Measurements from ENCODE around the gene MEN1.

Gene MEN1

GRCh38 chr11:64784813-64785581, 25.4 kb downstream of the MEN1 start:
- no peak for DNase-seq (ENCODE audit: low read depth in 3 of 3)

GRCh38 chr11:64778473-64779298, 31.7 kb downstream of the MEN1 start, which contains the start of gene SF1:
Gene SF1 (minus strand): TSS chr11:64778542. CDS start chr11:64778392, 150 bp downstream.
- peak; percentile 91 to 99 (median 97) for DNase-seq (ENCODE audit: low read depth in 3 of 3)

DNA sequence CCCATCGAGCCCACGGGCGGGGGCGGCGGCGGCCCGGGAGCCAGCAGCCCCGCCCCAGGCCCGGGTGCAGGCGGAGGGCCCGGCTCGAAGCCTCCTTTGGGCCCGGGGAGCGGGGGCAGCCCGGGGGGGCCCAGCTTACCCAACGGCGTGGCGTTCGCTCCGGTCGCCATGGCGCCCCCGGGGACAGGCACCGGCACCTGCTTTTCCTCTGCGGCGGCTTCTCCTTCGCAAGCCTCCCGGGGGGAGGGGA, 32.2 kb downstream of the MEN1 start:
- peak in 1 of 3 experiments; percentile 35 for DNase-seq (ENCODE audit: low read depth in 3 of 3)

- DNase-seq (ENCODE audit: low read depth in 3 of 3), result peak; percentile 66 to 72 (median 68)
These were observed 32.7 kb downstream of the MEN1 start for GRCh38 chr11:64777449-64778222.

- no peak for DNase-seq (ENCODE audit: low read depth in 3 of 3)
These were observed 33.5 kb downstream of the MEN1 start for GRCh38 chr11:64776875-64777274.

DNA sequence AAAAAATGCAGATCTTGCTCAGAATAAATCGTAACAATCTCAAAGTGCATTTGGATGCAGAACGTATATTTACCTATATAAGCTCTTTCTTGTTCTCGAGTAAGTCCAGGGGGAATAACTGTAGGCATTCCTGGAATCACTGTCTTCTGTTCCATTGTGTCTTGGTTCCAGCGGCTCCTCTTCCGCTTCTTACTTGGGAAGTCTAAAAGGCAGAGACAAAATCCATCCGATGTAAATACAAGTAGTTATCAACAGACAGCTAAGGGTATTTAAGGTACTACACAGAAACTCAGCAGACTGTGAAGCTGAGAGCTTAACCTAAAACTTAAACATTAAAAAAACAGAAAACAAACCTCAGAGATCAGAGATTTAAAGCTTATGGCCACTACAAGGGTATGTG, 33.9 kb downstream of the MEN1 start:
- DNase-seq (ENCODE audit: low read depth in 3 of 3), result no peak

DNA sequence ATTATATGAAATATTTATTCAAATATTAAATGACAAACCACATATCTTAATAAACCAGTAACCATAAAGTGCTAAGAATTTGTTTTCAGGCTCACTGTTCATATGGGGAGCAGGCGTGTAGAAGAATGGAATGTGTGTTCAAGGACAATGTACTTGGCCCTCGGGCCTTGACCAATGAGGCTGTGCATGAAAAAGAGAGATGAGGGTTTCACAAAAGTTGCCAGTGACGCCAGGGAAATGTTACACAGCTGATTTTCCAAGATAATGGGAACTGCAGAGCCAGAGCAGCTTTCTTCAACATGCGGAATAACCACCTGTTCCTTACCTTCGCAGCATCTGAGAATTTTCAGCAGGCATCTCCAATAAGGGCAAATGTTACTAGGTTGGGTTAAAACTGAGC, 36.2 kb downstream of the MEN1 start:
- no peak for DNase-seq (ENCODE audit: low read depth in 3 of 3)

DNA sequence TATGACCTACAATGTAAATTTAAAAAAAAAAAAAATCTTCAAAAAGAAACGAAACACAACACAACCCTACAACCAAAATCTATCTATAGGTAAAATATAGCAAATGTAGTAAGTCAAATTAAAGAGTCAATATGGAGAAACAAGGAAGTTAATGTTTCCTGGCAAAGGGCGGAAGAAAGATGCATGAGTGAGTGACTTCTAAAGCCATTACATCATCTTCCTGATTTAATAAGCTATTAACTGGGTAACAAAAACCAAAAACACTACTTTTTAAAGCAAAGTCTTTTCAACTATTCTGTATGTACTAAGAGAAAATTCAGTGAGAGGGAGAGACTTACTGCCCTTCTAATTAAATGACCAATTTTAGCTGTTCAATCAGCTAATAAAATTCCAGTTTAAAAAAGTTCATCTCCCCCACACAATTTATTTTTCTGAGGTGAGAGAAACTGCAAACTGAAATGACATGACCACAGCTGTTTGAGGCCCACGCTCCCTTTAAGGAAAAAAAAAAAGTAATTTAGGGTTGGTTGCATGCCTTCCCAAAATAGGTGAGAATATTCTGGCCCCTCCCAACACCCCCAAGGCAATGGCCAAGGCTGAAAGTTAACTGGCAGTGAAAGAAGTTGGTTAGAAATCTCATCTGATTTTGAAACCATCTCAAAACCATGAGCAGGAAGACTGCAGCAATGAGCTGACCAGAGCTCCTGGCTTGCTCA, 37.9 kb downstream of the MEN1 start:
- no peak for DNase-seq (ENCODE audit: low read depth in 3 of 3)

GRCh38 chr11:64771861-64772260, 38.5 kb downstream of the MEN1 start:
- DNase-seq (ENCODE audit: low read depth in 3 of 3), result no peak

DNA sequence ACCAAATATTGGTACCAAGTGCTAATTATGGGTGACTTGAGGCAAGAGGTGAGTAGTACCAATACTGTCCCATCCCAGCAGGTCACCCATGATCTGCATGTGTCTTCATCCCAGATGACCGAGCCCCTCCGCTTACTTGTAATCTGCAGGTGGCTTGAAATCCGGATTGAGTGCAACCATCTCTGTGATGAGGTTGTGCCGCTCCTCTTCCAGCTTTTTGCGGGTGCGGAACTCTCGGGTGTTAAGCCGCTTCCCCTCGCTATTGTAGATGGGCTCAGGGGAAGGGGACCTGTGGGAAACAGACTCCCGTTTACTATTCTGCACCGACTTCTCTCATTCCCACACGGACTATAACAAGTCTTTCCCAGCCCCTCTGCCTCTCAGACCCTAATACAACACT, 40.2 kb downstream of the MEN1 start:
- no peak for DNase-seq (ENCODE audit: low read depth in 3 of 3)

GRCh38 chr11:64769283-64769682, 41.1 kb downstream of the MEN1 start:
- DNase-seq (ENCODE audit: low read depth in 3 of 3), result no peak

GRCh38 chr11:64768300-64768694, 42.1 kb downstream of the MEN1 start:
- DNase-seq (ENCODE audit: low read depth in 3 of 3), result no peak

DNA sequence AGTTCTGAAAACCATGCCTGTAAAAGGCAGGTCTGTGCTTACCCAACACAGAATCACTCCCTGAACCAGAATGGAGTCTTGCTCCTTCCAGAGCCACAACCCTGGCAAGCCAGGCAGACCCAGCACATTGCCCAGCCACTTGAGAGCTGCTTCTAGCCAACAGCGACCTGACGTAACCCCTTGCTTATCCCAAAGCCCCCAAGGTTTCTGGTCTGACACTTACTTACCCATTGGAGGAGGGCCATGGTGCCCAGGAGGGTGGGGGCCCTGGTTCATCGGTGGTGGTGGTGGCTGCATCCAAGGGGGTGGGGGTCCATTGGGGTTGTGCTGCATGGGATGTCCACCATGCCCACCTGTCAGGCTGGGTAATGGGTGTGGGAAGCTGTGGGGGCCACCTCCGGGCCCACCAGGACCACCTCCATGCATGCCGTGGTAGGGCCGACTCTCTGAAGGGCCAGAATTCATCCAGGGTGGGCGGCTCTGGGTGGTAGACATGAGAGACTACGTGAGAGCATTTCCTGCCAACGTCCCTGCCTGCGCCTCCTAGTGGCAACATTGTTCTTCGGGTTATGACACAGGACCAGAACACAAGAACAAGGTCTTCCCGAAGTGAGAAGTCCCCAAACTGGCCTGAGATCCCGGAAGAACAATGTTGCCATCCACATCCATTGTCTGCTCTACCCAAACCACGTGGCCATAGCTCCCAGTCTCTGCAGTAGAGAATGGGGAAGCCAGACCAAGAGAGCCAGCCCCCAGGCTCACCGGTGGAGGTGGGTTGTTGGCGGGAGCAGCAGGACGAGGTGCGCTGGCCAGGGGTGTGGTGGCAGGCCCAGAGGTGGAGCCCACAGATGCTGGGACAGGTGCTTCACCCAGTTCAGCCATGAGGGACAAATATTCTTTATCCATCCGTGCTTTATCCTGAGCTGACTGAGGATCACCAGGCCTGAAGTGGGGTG, 42.7 kb downstream of the MEN1 start:
- DNase-seq (ENCODE audit: low read depth in 3 of 3), result peak in 2 of 3 experiments; percentile 49 to 71

DNA sequence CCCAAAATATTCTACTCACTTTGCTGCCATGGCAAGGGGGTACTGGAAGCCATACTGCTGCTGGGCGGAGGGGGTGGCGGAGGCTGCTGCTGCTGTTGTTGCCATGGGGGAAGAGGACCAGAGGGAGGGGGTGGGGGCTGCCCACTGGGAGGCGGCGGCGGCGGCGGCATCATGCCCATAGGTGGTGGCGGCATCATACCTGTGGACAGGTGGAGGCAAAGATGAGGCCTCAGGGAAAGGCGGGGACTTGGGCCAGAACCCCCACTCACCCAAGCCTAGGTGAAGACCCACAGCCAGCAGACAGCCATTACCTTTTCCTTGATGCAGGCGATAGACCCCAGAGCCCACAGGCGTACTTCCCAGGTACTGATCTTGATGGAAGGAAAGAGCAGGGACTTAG, 43.5 kb downstream of the MEN1 start:
- no peak for DNase-seq (ENCODE audit: low read depth in 3 of 3)

GRCh38 chr11:64765851-64766665, 44.3 kb downstream of the MEN1 start:
- DNase-seq (ENCODE audit: low read depth in 3 of 3), result no peak

- no peak for DNase-seq (ENCODE audit: low read depth in 3 of 3)
These were observed 45.0 kb downstream of the MEN1 start for GRCh38 chr11:64765291-64765850.

DNA sequence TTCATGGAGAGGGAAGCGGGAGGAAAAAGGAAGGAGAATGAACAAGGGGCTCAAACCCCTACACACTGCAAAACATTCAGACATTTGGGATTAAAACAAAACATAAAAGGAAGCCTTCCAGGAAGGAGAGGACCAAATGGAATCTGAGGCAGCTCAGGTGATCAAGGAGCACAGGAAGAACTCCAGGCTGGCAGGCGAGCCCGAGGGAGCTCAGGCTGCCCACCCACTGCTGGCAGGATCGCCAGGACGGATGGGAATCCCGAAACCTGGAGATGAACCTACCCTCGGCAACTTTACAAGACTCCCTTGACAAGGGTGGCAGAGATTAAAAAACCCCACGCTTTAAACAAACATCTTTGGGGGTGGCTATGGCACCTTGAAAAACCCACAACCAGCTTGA, 45.6 kb downstream of the MEN1 start:
- DNase-seq (ENCODE audit: low read depth in 3 of 3), result no peak

GRCh38 chr11:64764040-64764611, 46.2 kb downstream of the MEN1 start:
- peak in 2 of 3 experiments; percentile 35 to 36 for DNase-seq (ENCODE audit: low read depth in 3 of 3)

- DNase-seq (ENCODE audit: low read depth in 3 of 3), result no peak
These were observed 46.8 kb downstream of the MEN1 start for GRCh38 chr11:64763526-64764039.
